Lower leg skin (tissue), 4 donors: ENCODE data around the gene ZCCHC2. TPM values are rescaled to one million over a fixed set of nuclear protein-coding genes. Genes with fewer than 3 reads are reported as not detected.

Experiments
- DNase-seq, 2 donors: peaks; one replicate each; pipeline ENCODE4 v3.0.0-alpha.2; 2019; ENCODE audit warnings: low spot score in 2 of 2
- H3K4me3 ChIP-seq: fragments of 200-600 bp; sonication (generic); 2 replicates; pipeline ENCODE4 v1.5.1; 2017; ENCODE audit warnings: mild to moderate bottlenecking, low read depth; ENCODE audit not compliant: poor library complexity, severe bottlenecking
- POLR2A ChIP-seq, 2 donors: fragments of 450-650 bp; IDR thresholded peaks; one replicate each; pipeline ENCODE4 v1.6.1; 2016 to 2017; ENCODE audit warnings: antibody characterized with exemption in 2 of 2, mild to moderate bottlenecking in 1 of 2, moderate library complexity in 1 of 2
- WGBS, 2 donors: methylation state at CpG; one replicate each; pipeline ENCODE4 v1.1.5; 2018; 5-methylcytosine and 5-hydroxymethylcytosine counted together
- intact Hi-C: fragments of 100-400 bp; cut with DNase I; formaldehyde crosslinking; loops from one replicate; pipeline ENCODE4 v1.15.0; 2023; ENCODE audit warnings: low total_unique reads
- total RNA-seq, 4 donors: library from RNA; depleted of rRNA; stranded (reverse); fragments of >200 nt; gene quantifications; one replicate each; pipeline ENCODE4 v1.1.0, GENCODE V29; 2016
- TF ChIP-seq, protein P1 (sequence below), 3 donors: fragments of 450-650 bp; IDR thresholded peaks; one replicate each; pipeline ENCODE4 v1.5.1; 2016; ENCODE audit warnings: antibody characterized with exemption in 3 of 3, mild to moderate bottlenecking in 3 of 3, moderate library complexity in 2 of 3

The ZCCHC2 gene
- total RNA-seq, 4 donors from 2014 or later = 23.0 to 34.1 (median 27.8) TPM

DNA sequence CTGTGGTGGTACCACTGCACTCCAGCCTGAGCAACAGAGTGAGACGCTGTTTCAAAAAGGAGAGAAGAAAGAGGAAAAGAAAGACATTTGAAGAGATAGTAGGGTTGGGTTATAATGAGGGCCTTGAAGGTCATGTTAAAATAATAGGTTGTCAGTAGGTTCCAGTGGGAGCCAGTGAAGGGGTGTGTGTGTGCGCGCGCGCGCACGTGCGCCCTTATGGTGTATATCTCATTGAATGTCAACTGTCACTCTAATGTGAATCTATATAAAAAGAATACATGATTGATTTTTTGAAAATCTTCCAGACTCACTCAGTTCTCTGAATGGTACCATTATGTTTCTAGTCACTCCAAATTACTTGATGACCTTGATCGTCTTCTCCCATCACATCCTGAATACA is 9.1 kb downstream of the ZCCHC2 start:
- intact Hi-C loops = no loop called here
- no peak for DNase-seq
- TF ChIP-seq POLR2A (IDR thresholded peaks at IDR 0.05) = no peak
- TF ChIP-seq, protein P1, sequence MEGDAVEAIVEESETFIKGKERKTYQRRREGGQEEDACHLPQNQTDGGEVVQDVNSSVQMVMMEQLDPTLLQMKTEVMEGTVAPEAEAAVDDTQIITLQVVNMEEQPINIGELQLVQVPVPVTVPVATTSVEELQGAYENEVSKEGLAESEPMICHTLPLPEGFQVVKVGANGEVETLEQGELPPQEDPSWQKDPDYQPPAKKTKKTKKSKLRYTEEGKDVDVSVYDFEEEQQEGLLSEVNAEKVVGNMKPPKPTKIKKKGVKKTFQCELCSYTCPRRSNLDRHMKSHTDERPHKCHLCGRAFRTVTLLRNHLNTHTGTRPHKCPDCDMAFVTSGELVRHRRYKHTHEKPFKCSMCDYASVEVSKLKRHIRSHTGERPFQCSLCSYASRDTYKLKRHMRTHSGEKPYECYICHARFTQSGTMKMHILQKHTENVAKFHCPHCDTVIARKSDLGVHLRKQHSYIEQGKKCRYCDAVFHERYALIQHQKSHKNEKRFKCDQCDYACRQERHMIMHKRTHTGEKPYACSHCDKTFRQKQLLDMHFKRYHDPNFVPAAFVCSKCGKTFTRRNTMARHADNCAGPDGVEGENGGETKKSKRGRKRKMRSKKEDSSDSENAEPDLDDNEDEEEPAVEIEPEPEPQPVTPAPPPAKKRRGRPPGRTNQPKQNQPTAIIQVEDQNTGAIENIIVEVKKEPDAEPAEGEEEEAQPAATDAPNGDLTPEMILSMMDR (IDR thresholded peaks at IDR 0.05) = no peak
- 92 to 94% methylated on average over 9 of the region's 9 CpGs for WGBS, 2 donors
- no peak overlapping the region for H3K4me3 ChIP-seq

DNA sequence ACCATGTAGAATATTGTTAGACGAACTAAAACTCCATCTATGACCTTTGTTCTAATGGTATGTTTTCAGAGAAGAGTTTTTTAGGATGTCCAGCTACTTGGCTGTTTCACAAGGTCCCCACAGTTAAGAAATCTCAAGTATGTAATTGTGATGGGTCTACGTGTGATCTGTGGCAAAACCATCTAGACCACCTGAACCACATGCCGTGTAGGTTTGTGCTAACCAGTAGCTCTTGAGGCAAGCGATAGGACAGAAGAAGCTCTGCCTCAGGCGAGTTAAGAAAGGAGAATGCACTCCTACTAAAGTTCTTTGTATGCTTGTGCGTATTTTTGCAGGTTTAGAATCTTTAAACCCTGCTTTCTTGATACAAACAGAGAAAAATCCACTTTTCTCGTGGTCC is 13.2 kb downstream of the ZCCHC2 start:
- no peak for DNase-seq
- intact Hi-C loops = no loop called here
- no peak overlapping the region for H3K4me3 ChIP-seq
- WGBS, 2 donors = 94 to 95% methylated on average over 7 of the region's 7 CpGs
- TF ChIP-seq, protein P1 (IDR thresholded peaks at IDR 0.05) = no peak
- no peak for TF ChIP-seq POLR2A (IDR thresholded peaks at IDR 0.05)

DNA sequence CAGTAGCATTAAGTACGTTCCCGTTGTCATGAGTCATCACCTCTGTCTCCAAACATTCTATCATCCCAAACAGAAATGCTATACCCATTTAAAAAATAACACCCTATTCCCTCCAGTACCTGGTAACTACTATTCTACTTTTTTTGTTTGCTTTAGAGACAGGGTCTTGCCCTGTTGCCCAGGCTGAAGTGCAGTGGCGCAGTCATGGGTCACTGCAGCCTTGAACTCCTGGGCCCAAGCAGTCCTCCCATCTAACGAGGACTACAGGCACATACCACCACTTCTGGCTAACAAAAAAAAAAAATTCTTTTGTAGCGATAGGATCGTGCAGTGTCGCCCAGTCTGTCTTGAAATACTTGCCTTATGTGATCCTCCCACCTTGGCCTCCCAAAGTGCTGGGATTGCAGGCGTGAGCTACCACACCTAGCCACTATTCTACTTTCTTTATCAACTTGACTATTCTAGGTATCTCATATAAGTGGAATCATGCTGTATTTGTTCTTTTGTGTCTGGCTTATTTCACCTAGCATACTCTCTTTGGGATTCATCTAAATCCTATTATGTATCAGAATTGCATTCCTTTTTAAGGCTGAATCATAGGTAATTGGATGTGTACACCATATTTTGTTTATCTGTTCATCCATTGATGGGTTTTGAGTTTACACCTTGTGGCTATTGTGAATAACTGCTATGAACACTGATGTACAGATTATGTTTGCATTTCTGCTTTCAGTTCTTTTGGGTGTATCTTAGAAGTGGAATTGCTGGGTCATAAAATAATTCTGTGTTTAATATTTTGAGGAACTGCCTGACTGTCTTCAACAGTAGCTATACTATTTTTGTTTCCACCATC is 14.4 kb downstream of the ZCCHC2 start:
- intact Hi-C loops = no loop called here
- 89 to 92% methylated on average over 8 of the region's 8 CpGs for WGBS, 2 donors
- TF ChIP-seq, protein P1 (IDR thresholded peaks at IDR 0.05) = no peak
- TF ChIP-seq POLR2A (IDR thresholded peaks at IDR 0.05) = no peak
- no peak for DNase-seq
- H3K4me3 ChIP-seq = no peak overlapping the region

DNA sequence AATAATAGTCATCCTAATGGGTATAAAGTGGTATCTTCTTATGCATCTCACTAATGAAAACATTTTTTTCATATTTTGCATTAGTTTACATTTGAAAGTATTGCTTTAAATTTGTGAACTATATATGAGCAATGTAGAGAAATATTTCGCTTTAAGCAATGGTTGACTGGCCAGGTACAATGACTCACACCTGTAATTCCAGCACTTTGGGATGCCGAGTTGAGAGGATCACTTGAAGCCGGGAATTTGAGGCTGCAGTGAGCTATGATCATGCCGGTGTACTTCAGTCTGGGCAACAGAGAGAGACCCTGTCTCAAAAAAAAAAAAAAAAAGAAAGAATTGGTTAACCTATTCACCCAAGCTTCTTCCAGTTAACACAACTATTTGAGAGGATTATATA is 15.1 kb downstream of the ZCCHC2 start:
- 55 to 63% methylated on average over 4 of the region's 4 CpGs for WGBS, 2 donors
- TF ChIP-seq POLR2A (IDR thresholded peaks at IDR 0.05) = no peak
- TF ChIP-seq, protein P1 (IDR thresholded peaks at IDR 0.05) = no peak
- no peak for DNase-seq
- intact Hi-C loops = no loop called here
- no peak overlapping the region for H3K4me3 ChIP-seq

DNA sequence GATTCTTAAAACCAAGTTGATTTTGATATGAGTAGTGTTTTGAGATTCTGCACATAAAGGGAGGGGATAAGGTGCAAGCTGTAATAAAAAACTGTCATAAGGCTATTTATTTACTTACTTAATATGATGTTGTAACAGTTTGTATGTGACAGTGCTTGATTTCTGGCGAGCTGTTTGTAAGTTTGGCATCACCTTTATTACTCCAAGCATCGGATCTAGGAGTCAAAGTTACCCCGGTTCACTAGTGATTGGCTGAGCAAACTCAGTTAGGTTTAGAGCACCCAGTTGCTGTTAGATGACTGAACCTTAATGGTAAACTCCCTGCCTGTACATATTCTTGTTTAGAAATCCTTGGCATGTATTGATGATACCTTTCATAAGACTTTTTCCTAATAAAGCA is 16.1 kb downstream of the ZCCHC2 start:
- DNase-seq = no peak
- no peak for TF ChIP-seq POLR2A (IDR thresholded peaks at IDR 0.05)
- TF ChIP-seq, protein P1 (IDR thresholded peaks at IDR 0.05) = no peak
- intact Hi-C loops = no loop called here

More for the DNA sequence above, 16.1 kb downstream of the ZCCHC2 start:
- no peak overlapping the region for H3K4me3 ChIP-seq
- 78 to 86% methylated on average over 3 of the region's 3 CpGs for WGBS, 2 donors
